SK-N-SH (cell line): ENCODE measurements around the gene KPNB1. TPM values are rescaled to one million over a fixed set of nuclear protein-coding genes. Genes with fewer than 3 reads are reported as not detected.

ENCODE experiments used
- CTCF ChIA-PET: fragments of 300-600, 350-600 bp; formaldehyde crosslinking; extraction: SDS; loops from one replicate; lab custom pipeline; 2021; lab: Yijun Ruan, JAX
- POLR2A ChIA-PET: fragments of 350-600 bp; sonication (Branson Sonifier 250); formaldehyde crosslinking; extraction: SDS; loops from one replicate; lab custom pipeline; 2020; ENCODE audit warnings: antibody characterized with exemption, inconsistent platforms; lab: Yijun Ruan, JAX
- DNase-seq: peaks from one replicate; pipeline ENCODE4 v3.0.0; 2012
- H2AFZ ChIP-seq: fragments of 200-600 bp; sonication (generic); 2 replicates; pipeline ENCODE4 v1.8.1; 2016; ENCODE audit warnings: antibody characterized with exemption, mild to moderate bottlenecking, low read depth
- H3F3A ChIP-seq: fragments of 200-600 bp; sonication (generic); replicated peaks from 2 replicates; pipeline ENCODE3; 2016; ENCODE audit warnings: antibody characterized with exemption, mild to moderate bottlenecking; ENCODE audit not compliant: insufficient read depth
- H3K27ac ChIP-seq, 2 experiments: fragments of 200-500 bp in 1 of 2; fragments of 200-600 bp in 1 of 2; sonication (Bioruptor generic) in 1 of 2; sonication (generic), shearing (Covaris generic) in 1 of 2; 2 replicates each; pipeline versions ENCODE4 v1.5.1 to v1.6.1; 2014 to 2016; ENCODE audit warnings: low read depth in 2 of 2, inconsistent platforms in 1 of 2, low read length in 1 of 2, mild to moderate bottlenecking in 1 of 2, mixed read lengths in 1 of 2
- H3K27me3 ChIP-seq: fragments of 200-600 bp; sonication (generic), shearing (Covaris generic); 2 replicates; pipeline ENCODE4 v1.6.1; 2016; ENCODE audit warnings: mixed run types; ENCODE audit not compliant: insufficient read depth
- H3K36me3 ChIP-seq, 2 experiments: fragments of 200-500 bp in 1 of 2; fragments of 200-600 bp in 1 of 2; sonication (Bioruptor generic) in 1 of 2; sonication (generic) in 1 of 2; replicated peaks in 1 of 2; 2 replicates each; pipeline versions ENCODE3 to v1.5.1; 2014 to 2016; ENCODE audit warnings: low read length in 1 of 2, mild to moderate bottlenecking in 1 of 2; ENCODE audit not compliant: insufficient read depth in 2 of 2, control insufficient read depth in 1 of 2
- H3K4me1 ChIP-seq, 2 experiments: fragments of 200-500 bp in 1 of 2; fragments of 200-600 bp in 1 of 2; sonication (Bioruptor generic) in 1 of 2; sonication (generic), shearing (Covaris generic) in 1 of 2; 2 replicates each; pipeline versions ENCODE4 v1.5.1 to v1.6.1; 2014 to 2016; ENCODE audit warnings: low read depth in 1 of 2, low read length in 1 of 2, mixed run types in 1 of 2; ENCODE audit not compliant: insufficient read depth in 2 of 2, control insufficient read depth in 1 of 2
- H3K4me2 ChIP-seq: fragments of 200-600 bp; sonication (generic), shearing (Covaris generic); 2 replicates; pipeline ENCODE4 v1.6.1; 2017; ENCODE audit warnings: mixed run types
- H3K4me3 ChIP-seq, 2 experiments: fragments of 200-500 bp in 1 of 2; fragments of 200-600 bp in 1 of 2; sonication (Bioruptor generic) in 1 of 2; sonication (generic), shearing (Covaris generic) in 1 of 2; 2 replicates each; pipeline versions ENCODE4 v1.5.1 to v1.8.1; 2014 to 2016; ENCODE audit warnings: low read depth in 2 of 2, inconsistent platforms in 1 of 2, low read length in 1 of 2, mild to moderate bottlenecking in 1 of 2, mixed read lengths in 1 of 2, moderate library complexity in 1 of 2
- H3K79me2 ChIP-seq: fragments of 200-600 bp; sonication (generic); 2 replicates; pipeline ENCODE4 v1.8.1; 2017; ENCODE audit warnings: mild to moderate bottlenecking; ENCODE audit not compliant: insufficient read depth
- H3K9ac ChIP-seq: fragments of 200-600 bp; sonication (generic); 2 replicates; pipeline ENCODE4 v1.6.1; 2017; ENCODE audit warnings: mixed run types
- H3K9me2 ChIP-seq: fragments of 200-600 bp; sonication (generic); 2 replicates; pipeline ENCODE4 v1.6.1; 2017; ENCODE audit warnings: mixed run types
- H3K9me3 ChIP-seq: fragments of 200-600 bp; sonication (generic); 2 replicates; pipeline ENCODE4 v1.6.1; 2017; ENCODE audit warnings: mixed run types, mild to moderate bottlenecking, moderate library complexity
- H4K20me1 ChIP-seq: fragments of 200-600 bp; sonication (generic); 2 replicates; pipeline ENCODE4 v1.6.1; 2017; ENCODE audit warnings: mild to moderate bottlenecking, mixed run types; ENCODE audit not compliant: insufficient read depth
- CTCF ChIP-seq: fragments of 200-600 bp; sonication (generic); IDR thresholded peaks from 2 replicates; pipeline ENCODE4 v1.6.1; 2017; ENCODE audit warnings: antibody characterized with exemption, mild to moderate bottlenecking, moderate library complexity
- EZH2phosphoT487 ChIP-seq: fragments of 200-600 bp; sonication (generic); IDR thresholded peaks from 2 replicates; pipeline ENCODE4 v1.6.1; 2017; ENCODE audit warnings: low read depth, mixed run types, mild to moderate bottlenecking, antibody characterized with exemption, moderate library complexity, borderline replicate concordance
- FOSL2 ChIP-seq: IDR thresholded peaks from 2 replicates; pipeline ENCODE4 v1.4.0; 2012; ENCODE audit warnings: low read depth, mild to moderate bottlenecking, moderate library complexity, borderline replicate concordance
- GABPA ChIP-seq: IDR thresholded peaks from 2 replicates; pipeline ENCODE4 v1.4.0; 2012; ENCODE audit warnings: low read depth, mild to moderate bottlenecking
- POLR2AphosphoS5 ChIP-seq: IDR thresholded peaks from 2 replicates; pipeline ENCODE4 v1.6.1; 2012; ENCODE audit warnings: low read depth, low read length
- SMC3 ChIP-seq: IDR thresholded peaks from 2 replicates; pipeline ENCODE4 v1.6.1; 2012; ENCODE audit warnings: low read depth, low read length, improper control_type of control experiment
- TCF12 ChIP-seq: IDR thresholded peaks from 2 replicates; pipeline ENCODE4 v1.4.0; 2012
- WGBS: methylation state at CpG from one replicate; pipeline ENCODE4 v1.1.6; 2017; ENCODE audit warnings: low lambda C conversion rate; 5-methylcytosine and 5-hydroxymethylcytosine counted together
- polyA plus RNA-seq, 3 experiments: library from polyadenylated mRNA; depleted of rRNA; stranded (reverse); fragments of >200 nt; gene quantifications; 2 replicates each; pipeline ENCODE4 v1.2.3, GENCODE V29; 2012
- TF ChIP-seq, protein P1 (sequence below): IDR thresholded peaks from 2 replicates; pipeline ENCODE4 v1.4.0; 2012; ENCODE audit warnings: low read depth, borderline replicate concordance

Gene KPNB1
- polyA plus RNA-seq, 1 of the 3 experiments (the other 2 are of a cell fraction), result 89.5 TPM

GRCh38 chr17:47716375-47716774, 66.7 kb downstream of the KPNB1 start:
- no peak for DNase-seq
- peaks cover 19% of the 10 kb centered on the region; the same call in 1 of the 2 replicates for H4K20me1 ChIP-seq
- H2AFZ ChIP-seq, result no peak overlapping the region
- H3K36me3 ChIP-seq, result no peaks in the 10 kb centered on the region
- ChIA-PET CTCF (interaction anchor here (1.0 to 14.7 kb wide), 8 partner anchors 9 to 51 kb away, joined by 3 to 195 read pairs (median 6); partner anchors contain the start of genes TBKBP1 and TBX21), POLR2A (no interaction called here)
- TF ChIP-seq GABPA, result no peak
- no peak for TF ChIP-seq CTCF
- TF ChIP-seq POLR2AphosphoS5, result no peak
- TF ChIP-seq SMC3, result no peak
- no peak for TF ChIP-seq EZH2phosphoT487
- TF ChIP-seq, protein P1, sequence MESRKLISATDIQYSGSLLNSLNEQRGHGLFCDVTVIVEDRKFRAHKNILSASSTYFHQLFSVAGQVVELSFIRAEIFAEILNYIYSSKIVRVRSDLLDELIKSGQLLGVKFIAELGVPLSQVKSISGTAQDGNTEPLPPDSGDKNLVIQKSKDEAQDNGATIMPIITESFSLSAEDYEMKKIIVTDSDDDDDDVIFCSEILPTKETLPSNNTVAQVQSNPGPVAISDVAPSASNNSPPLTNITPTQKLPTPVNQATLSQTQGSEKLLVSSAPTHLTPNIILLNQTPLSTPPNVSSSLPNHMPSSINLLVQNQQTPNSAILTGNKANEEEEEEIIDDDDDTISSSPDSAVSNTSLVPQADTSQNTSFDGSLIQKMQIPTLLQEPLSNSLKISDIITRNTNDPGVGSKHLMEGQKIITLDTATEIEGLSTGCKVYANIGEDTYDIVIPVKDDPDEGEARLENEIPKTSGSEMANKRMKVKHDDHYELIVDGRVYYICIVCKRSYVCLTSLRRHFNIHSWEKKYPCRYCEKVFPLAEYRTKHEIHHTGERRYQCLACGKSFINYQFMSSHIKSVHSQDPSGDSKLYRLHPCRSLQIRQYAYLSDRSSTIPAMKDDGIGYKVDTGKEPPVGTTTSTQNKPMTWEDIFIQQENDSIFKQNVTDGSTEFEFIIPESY, result no peak
- TF ChIP-seq TCF12, result no peak
- H3K4me2 ChIP-seq, result no peak overlapping the region
- H3K9me2 ChIP-seq, result no peaks in the 10 kb centered on the region
- H3K27me3 ChIP-seq, result peaks cover 67% of the 10 kb centered on the region
- H3K79me2 ChIP-seq, result no peaks in the 10 kb centered on the region
- H3F3A ChIP-seq, result peaks cover 15% of the 10 kb centered on the region
- H3K9me3 ChIP-seq, result no peaks in the 10 kb centered on the region
- H3K9ac ChIP-seq, result no peak overlapping the region
- no peak overlapping the region for H3K27ac ChIP-seq
- H3K4me1 ChIP-seq, result peaks cover 3 to 27% of the 10 kb centered on the region in 2 experiments; a peak in 3 of 4 replicates
- H3K4me3 ChIP-seq, result no peak overlapping the region
- 90% methylated on average over 3 of the region's 3 CpGs for WGBS

DNA sequence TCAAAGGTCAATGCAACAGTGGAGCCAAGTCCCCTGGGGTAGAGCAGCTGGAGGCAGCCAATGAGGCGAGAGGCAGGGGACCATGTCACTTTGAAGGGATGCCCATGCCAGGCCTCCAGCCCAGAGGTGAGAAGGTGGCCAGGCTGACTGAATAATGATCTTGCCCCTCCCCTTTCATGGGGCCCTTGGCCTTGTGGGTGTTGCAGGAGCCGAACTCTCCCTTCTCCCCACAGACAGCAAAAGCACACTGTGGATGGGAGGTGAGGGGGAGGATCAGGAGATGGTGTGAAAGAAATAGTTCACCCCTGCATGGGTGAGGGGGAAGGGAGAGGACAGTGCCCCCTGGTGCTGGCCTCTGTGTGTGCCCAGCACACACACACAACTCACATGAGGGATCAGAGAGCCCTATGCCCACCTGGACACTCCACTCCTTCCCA, 67.6 kb downstream of the KPNB1 start:
- Histone ChIP-seq H3K9me3 (no peaks in the 10 kb centered on the region), H4K20me1 (peaks cover 19% of the 10 kb centered on the region; the same call in 1 of the 2 replicates), H3K9ac (no peak overlapping the region), H3K79me2 (no peaks in the 10 kb centered on the region), H3K27ac (no peak overlapping the region), H3K36me3 (no peaks in the 10 kb centered on the region), H2AFZ (no peak overlapping the region), H3K4me2 (no peak overlapping the region), H3K27me3 (peaks cover 76% of the 10 kb centered on the region), H3K4me3 (no peak overlapping the region), H3K9me2 (no peaks in the 10 kb centered on the region), H3F3A (peaks cover 15% of the 10 kb centered on the region), H3K4me1 (peaks cover 7 to 27% of the 10 kb centered on the region in 2 experiments; a peak in 3 of 4 replicates)
- ChIA-PET POLR2A (no interaction called here), CTCF (interaction anchor here (0.9 to 14.7 kb wide), 6 partner anchors 16 to 72 kb away, joined by 3 to 195 read pairs (median 6); partner anchors contain the start of genes KPNB1, TBKBP1 and TBX21)
- peak; percentile 64 for DNase-seq
- 63% methylated on average over 2 of the region's 2 CpGs for WGBS
- TF ChIP-seq CTCF (peak; percentile 61), SMC3 (peak; percentile 32), FOSL2 (no peak)
